ENCODE measurements around the gene ITGA11. TPM values are rescaled to one million over a fixed set of nuclear protein-coding genes. Genes with fewer than 3 reads are reported as not detected.

ITGA11 gene
- total and polyA plus RNA-seq, 10 donors: 0.27 to 17.2 (median 5.8) TPM

- Histone ChIP-seq H3K27ac (peak overlapping the region in 1 of 8 donors; percentile 49), H3K9me3 (no peaks in the 10 kb centered on the region), H3K4me1 (peaks cover under 1 to 62% (median 34%) of the 10 kb centered on the region in 6 donors), H3K36me3 (no peaks in the 10 kb centered on the region), H3K27me3 (replicated peaks in 1 of 7) (no peaks in the 10 kb centered on the region), H3K4me3 (no peak overlapping the region)
- TF ChIP-seq POLR2AphosphoS5 (IDR thresholded peaks at IDR 0.05) (no peak), POLR2A (IDR thresholded peaks at IDR 0.05) (no peak), CTCF (IDR thresholded peaks at IDR 0.05 in 8 of 11, conservative IDR thresholded peaks at IDR 0.05 in 3 of 11) (no peak)
- intact Hi-C loops (cut with DNase I; ENCODE audit: low total_unique reads): no loop called here
- no peak for DNase-seq
- WGBS, 5 donors: 87 to 97% (median 93%) methylated on average over 1 of the region's 1 CpG
These were observed 69.3 kb downstream of the ITGA11 start for GRCh38 chr15:68362537-68363126.

GRCh38 chr15:68360721-68361120, 71.2 kb downstream of the ITGA11 start:
- H3K9me3 ChIP-seq: peaks cover 0 to 10% (median 2%) of the 10 kb centered on the region in 8 donors
- H3K4me3 ChIP-seq: no peak overlapping the region
- 42 to 65% (median 50%) methylated on average over 8 of the region's 8 CpGs for WGBS, 5 donors
- peak in 1 of 3 donors; percentile 18 for TF ChIP-seq POLR2AphosphoS5 (IDR thresholded peaks at IDR 0.05)
- TF ChIP-seq POLR2A (IDR thresholded peaks at IDR 0.05): no peak
- no peak for TF ChIP-seq CTCF (IDR thresholded peaks at IDR 0.05 in 8 of 11, conservative IDR thresholded peaks at IDR 0.05 in 3 of 11)
- intact Hi-C loops (cut with DNase I; ENCODE audit: low total_unique reads): no loop called here
- no peaks in the 10 kb centered on the region for H3K36me3 ChIP-seq
- H3K27me3 ChIP-seq (replicated peaks in 1 of 7): no peaks in the 10 kb centered on the region
- H3K4me1 ChIP-seq: peaks cover 0 to 43% (median 23%) of the 10 kb centered on the region in 6 donors
- DNase-seq: no peak
- peak overlapping the region in 1 of 8 donors; percentile 19 for H3K27ac ChIP-seq

GRCh38 chr15:68356778-68357177, 75.2 kb downstream of the ITGA11 start:
- H3K4me3 ChIP-seq: no peak overlapping the region
- TF ChIP-seq POLR2AphosphoS5 (IDR thresholded peaks at IDR 0.05): no peak
- no peak for TF ChIP-seq CTCF (IDR thresholded peaks at IDR 0.05 in 8 of 11, conservative IDR thresholded peaks at IDR 0.05 in 3 of 11)
- no peak for TF ChIP-seq POLR2A (IDR thresholded peaks at IDR 0.05)
- H3K27me3 ChIP-seq (replicated peaks in 1 of 7): no peaks in the 10 kb centered on the region
- DNase-seq: no peak
- H3K4me1 ChIP-seq: peaks cover 0 to 28% (median 17%) of the 10 kb centered on the region in 6 donors
- H3K9me3 ChIP-seq: peaks cover 0 to 10% (median 2%) of the 10 kb centered on the region in 8 donors
- no peaks in the 10 kb centered on the region for H3K36me3 ChIP-seq
- intact Hi-C loops (cut with DNase I; ENCODE audit: low total_unique reads): no loop called here
- no peak overlapping the region for H3K27ac ChIP-seq
- WGBS, 5 donors: 84 to 96% (median 92%) methylated on average over 5 to 6 of the region's 6 CpGs

GRCh38 chr15:68354923-68355322, 77.0 kb downstream of the ITGA11 start:
- no peak overlapping the region for H3K27ac ChIP-seq
- no peaks in the 10 kb centered on the region for H3K36me3 ChIP-seq
- H3K9me3 ChIP-seq: peaks cover 0 to 10% (median 2%) of the 10 kb centered on the region in 8 donors
- TF ChIP-seq POLR2AphosphoS5 (IDR thresholded peaks at IDR 0.05) (no peak), CTCF (IDR thresholded peaks at IDR 0.05 in 8 of 11, conservative IDR thresholded peaks at IDR 0.05 in 3 of 11) (no peak), POLR2A (IDR thresholded peaks at IDR 0.05) (no peak)
- H3K4me3 ChIP-seq: no peak overlapping the region
- no peaks in the 10 kb centered on the region for H3K27me3 ChIP-seq (replicated peaks in 1 of 7)
- WGBS, 5 donors: 83 to 94% (median 92%) methylated on average over 4 of the region's 4 CpGs
- intact Hi-C loops (cut with DNase I; ENCODE audit: low total_unique reads): no loop called here
- peaks cover 0 to 15% (median 8%) of the 10 kb centered on the region in 6 donors for H3K4me1 ChIP-seq
- DNase-seq: no peak

Measured in spleen (tissue), 11 donors.